ENCODE results near the gene DOHH.

DNA sequence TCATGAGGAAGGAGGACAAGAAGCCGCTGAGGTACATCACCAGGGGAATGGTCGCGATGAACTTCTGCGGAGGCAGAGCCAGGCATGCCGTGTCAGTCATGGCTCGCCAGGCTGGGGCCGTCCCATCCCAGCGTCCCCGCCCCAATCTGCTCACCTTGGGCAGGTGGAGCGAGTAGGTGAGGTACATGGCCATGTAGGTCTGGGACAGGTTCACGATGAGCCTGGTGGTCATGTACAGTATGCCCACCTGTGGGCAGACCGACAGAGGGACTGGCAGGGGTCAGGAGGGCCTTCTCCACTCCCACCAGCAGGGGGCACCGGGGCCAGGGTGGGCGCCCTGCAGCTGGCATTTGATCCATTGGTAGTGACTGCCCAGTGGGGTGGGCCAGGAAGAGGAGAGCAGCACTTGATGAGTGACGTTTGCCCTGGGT lies 46.8 kb upstream of the DOHH start:
- TF ChIP-seq POLR2AphosphoS5 (IDR thresholded peaks at IDR 0.05; ENCODE audit: low read depth, low read length) (no peak), TAF1 (IDR thresholded peaks at IDR 0.05; ENCODE audit: low read depth, low read length) (no peak), POLR2A (IDR thresholded peaks at IDR 0.05; ENCODE audit: low read depth, low read length) (no peak), POU2F2 (IDR thresholded peaks at IDR 0.05; ENCODE audit: low read depth, low read length) (no peak), PAX5 (IDR thresholded peaks at IDR 0.05; ENCODE audit: insufficient read depth, low read length, severe bottlenecking) (no peak), SPI1 (IDR thresholded peaks at IDR 0.05; ENCODE audit: low read depth, low read length) (no peak)
